Choroid plexus epithelial cell (primary cell): ENCODE data around the gene MCC.

Experiments used
- DNase-seq: peaks from one replicate; pipeline ENCODE4 v3.0.0-alpha.2; 2010; ENCODE audit warnings: low read depth
- H3K4me3 ChIP-seq: 2 replicates; pipeline ENCODE4 v1.5.1; 2011; ENCODE audit warnings: low read depth, mild to moderate bottlenecking, control low read depth, low read length, moderate library complexity
- TF ChIP-seq, protein P1 (sequence below): conservative IDR thresholded peaks from 2 replicates; pipeline ENCODE4 v1.5.1; 2011; ENCODE audit warnings: low read depth, mild to moderate bottlenecking, control low read depth, inconsistent platforms, low read length, moderate library complexity

Gene MCC

DNA sequence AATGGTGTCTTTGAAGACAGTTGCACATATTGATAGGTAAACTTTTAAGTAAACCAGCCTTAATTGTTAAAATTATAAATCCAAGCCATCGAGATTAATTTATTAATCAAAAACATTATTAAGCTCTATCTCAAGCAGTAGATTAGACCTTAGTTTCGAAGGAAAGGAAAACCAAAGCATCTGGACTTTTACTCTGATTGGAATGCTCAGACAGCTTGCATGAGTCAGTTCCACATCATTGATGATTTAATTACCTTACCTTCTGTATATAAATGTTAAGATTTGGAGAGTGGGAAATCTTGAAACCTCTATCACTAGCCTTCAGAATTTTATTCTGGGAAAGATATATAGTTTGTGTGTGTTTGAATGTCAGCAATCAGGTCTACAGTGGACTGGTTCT is 487.8 kb downstream of the MCC start:
- TF ChIP-seq, protein P1, sequence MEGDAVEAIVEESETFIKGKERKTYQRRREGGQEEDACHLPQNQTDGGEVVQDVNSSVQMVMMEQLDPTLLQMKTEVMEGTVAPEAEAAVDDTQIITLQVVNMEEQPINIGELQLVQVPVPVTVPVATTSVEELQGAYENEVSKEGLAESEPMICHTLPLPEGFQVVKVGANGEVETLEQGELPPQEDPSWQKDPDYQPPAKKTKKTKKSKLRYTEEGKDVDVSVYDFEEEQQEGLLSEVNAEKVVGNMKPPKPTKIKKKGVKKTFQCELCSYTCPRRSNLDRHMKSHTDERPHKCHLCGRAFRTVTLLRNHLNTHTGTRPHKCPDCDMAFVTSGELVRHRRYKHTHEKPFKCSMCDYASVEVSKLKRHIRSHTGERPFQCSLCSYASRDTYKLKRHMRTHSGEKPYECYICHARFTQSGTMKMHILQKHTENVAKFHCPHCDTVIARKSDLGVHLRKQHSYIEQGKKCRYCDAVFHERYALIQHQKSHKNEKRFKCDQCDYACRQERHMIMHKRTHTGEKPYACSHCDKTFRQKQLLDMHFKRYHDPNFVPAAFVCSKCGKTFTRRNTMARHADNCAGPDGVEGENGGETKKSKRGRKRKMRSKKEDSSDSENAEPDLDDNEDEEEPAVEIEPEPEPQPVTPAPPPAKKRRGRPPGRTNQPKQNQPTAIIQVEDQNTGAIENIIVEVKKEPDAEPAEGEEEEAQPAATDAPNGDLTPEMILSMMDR, result no peak
- no peak overlapping the region for H3K4me3 ChIP-seq
- no peak for DNase-seq

DNA sequence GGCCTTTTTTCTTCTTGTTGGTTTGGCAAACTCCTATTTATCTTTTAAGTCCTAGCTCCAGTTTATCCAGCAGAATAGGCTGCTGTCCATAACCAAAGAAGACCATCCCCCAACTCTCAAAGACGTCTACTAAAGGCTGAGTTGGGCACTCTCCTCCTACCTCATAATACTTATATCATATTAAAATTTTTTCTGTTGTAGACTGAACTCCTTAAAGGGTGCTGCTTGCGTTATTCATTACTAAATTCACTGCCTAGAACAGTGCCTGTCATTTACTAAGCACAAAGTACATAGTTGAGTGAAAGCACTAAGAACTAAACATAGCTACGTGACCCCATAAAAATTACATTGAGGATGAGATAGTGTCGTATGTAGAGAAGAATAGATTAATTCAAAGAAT is 490.0 kb downstream of the MCC start:
- TF ChIP-seq, protein P1, result no peak
- H3K4me3 ChIP-seq, result no peak overlapping the region
- DNase-seq, result no peak

DNA sequence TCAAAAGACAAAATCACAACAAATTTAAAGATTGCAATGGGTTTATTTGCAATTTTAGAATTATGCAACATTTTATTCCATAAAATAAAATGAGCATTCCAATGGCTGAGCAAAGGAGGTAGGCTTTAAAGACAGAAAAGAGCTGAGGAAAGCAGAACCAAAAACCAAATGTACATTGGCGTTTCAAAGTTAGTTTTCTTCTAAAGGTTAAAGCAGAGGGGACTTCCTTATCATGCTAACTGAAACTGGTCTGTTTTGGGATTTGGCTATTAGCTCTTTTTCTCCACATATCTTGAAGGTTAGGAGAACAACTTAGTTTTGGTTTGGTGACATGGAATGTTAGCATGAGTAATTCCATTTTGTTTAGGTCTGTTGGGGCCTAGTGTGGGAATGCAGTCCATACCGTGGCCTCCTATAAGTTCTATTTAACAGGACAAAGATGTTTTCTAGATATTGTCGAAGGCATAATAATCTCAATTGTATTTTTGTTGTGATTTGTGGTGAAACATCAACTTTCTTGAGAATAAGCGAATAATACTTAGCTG is 491.4 kb downstream of the MCC start:
- no peak overlapping the region for H3K4me3 ChIP-seq
- TF ChIP-seq, protein P1, result no peak
- DNase-seq, result peak; percentile 18

DNA sequence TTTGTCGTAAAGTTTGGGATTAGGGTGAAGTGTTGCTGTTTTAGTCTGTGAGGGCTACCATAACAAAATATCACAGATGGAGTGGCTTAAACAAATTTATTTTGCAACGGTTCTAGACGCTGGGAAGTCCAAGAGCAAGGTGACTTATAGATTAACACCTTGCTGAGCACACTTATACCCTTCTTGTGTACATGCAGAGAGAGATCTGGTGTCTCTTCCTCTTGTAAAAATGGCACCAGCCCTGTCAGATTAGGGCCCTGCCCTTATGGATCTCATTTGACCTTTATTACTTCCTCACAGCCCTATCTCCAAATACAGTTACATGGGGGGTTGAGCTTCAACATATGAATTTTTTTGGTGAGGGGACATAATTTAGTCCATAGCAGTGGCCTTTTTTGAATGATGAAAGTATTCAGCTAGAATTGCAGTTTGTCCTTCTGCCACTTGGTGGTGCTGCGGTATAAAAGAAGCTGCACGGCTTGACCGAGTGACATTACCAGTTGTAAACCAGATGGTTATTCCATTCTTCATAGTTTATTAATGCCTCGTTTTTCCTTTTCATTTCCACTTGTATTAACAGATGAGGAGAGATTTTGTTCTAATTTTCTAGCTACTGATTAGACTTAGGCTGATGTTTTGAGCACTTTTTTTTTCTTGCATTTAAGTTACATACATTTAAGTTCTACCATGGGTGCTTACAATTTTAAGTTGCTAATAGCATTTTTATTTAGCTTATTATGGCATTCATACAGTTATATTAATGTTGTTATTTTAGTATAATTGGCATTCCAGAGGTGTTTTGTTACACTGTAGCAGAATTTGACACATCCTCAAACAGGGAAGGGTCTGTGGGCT is 492.3 kb downstream of the MCC start:
- TF ChIP-seq, protein P1, result peak; percentile 91
- no peak overlapping the region for H3K4me3 ChIP-seq
- DNase-seq, result peak; percentile 85

DNA sequence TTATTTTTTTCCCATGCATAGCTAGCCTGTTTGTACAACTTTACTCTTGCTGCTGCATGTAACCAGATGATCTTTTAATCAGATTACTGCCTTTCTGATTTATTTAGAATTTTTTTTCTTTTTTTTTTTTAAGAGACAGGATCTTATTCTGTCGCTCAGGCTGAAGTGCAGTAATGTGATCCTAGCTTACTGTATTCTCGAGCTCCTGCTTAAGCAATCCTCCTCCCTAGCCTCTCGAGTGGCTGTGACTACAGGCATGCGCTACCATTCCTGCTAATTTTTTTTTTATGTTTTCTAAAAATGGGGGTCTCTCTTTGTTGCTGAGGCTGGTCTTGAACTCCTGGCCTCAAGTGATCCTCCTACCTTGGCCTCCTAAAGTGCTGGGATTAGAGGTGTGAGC is 502.0 kb downstream of the MCC start:
- TF ChIP-seq, protein P1, result no peak
- DNase-seq, result no peak
- no peak overlapping the region for H3K4me3 ChIP-seq

DNA sequence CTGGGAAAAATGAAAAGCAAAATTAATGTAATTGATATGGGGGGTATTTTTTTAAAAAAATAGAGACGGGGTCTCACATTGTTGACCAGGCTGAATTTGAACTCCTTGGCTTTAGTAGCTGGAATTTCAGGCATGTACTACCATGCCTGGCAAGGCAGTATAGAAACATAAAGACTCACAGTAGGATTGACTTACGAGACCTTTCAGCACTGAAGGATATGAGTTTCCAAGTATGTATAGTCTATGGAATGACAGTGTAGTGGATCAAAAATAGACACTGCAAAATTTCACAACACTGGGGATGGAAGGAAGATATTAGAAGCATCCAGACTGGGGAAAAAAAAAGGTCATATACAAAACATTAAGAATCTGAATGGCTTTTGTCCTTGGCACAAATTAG is 504.9 kb downstream of the MCC start:
- TF ChIP-seq, protein P1, result no peak
- H3K4me3 ChIP-seq, result no peak overlapping the region
- DNase-seq, result peak; percentile 47

DNA sequence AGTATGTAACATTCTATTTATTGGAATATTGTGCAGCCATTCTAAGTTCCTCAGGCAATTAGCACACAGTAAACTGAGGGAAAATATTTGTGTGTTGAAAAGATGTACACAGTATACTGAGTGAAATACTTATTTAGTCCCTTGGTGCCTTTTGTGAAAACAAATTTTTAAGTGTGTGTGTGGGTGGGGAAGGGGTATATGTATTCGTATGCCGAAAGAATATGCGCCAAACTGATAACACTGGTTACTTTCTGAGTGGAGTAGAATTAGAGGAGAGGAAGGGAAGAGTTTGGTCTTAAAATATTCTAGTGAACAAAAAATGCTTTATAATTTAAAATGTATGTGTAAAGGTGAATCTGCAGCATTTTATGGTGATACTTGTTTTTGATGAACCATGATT is 508.5 kb downstream of the MCC start:
- H3K4me3 ChIP-seq, result no peak overlapping the region
- DNase-seq, result no peak
- TF ChIP-seq, protein P1, result no peak
